Right atrium auricular region (tissue), 2 donors: Measurements from ENCODE around the gene SUCO. TPM values are rescaled to one million over a fixed set of nuclear protein-coding genes. Genes with fewer than 3 reads are reported as not detected.

ENCODE experiments used
- DNase-seq: peaks from one replicate; pipeline ENCODE4 v3.0.0-alpha.2; 2019; ENCODE audit warnings: low spot score
- H3K27ac ChIP-seq, 2 donors: fragments of 200-600 bp; sonication (generic); 1 replicate in 1 of 2; 2 replicates in 1 of 2; pipeline ENCODE4 v1.5.1; 2016 to 2019
- H3K27me3 ChIP-seq, 2 donors: fragments of 200-600 bp; sonication (generic); one replicate each; pipeline versions ENCODE4 v1.5.1 to v1.6.0; 2017 to 2019
- H3K36me3 ChIP-seq: fragments of 200-600 bp; sonication (generic); one replicate; pipeline ENCODE4 v1.5.1; 2016
- H3K4me1 ChIP-seq, 2 donors: fragments of 200-600 bp; sonication (generic); one replicate each; pipeline versions ENCODE4 v1.5.1 to v1.6.0; 2017 to 2019
- H3K4me3 ChIP-seq, 2 donors: fragments of 200-600 bp; sonication (generic); 1 replicate in 1 of 2; 2 replicates in 1 of 2; pipeline ENCODE4 v1.5.1; 2017 to 2019; ENCODE audit warnings: mild to moderate bottlenecking in 1 of 2, moderate library complexity in 1 of 2
- H3K9me3 ChIP-seq, 2 donors: fragments of 200-600 bp; sonication (generic); one replicate each; pipeline ENCODE4 v1.5.1; 2019
- CTCF ChIP-seq, 2 donors: fragments of 200-600 bp; sonication (generic); IDR thresholded peaks; one replicate each; pipeline ENCODE4 v1.5.1; 2019; ENCODE audit warnings: antibody characterized with exemption in 2 of 2
- total RNA-seq, 2 donors: library from RNA; depleted of rRNA; stranded (reverse); fragments of >200 nt; gene quantifications; one replicate each; pipeline ENCODE4 v1.1.0, GENCODE V29; 2016

The SUCO gene
- total RNA-seq, 2 donors from 2014 or later = 19.1 to 29.1 TPM

DNA sequence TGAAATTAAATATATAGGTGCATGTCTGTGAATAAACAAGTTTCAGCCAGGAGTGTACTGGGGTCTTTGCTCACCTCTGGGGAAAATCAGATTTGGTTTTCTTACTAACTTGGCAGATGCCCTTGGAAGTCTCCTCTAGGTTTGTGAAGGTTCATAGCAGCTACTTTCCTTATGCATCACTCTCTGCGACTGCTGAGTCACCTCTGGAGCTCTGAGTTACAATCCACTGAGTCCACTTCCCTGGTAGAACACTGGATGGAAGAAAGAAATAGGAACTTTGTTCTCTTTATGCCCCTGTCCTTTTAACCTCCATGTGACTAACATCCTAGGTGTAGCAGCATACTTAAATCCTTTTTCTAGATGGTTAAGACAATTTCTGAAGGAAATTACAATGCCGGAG lies 121.6 kb downstream of the SUCO start:
- Histone ChIP-seq H3K9me3 (no peaks in the 10 kb centered on the region), H3K4me3 (no peak overlapping the region), H3K4me1 (no peaks in the 10 kb centered on the region), H3K27ac (no peak overlapping the region), H3K36me3 (no peaks in the 10 kb centered on the region), H3K27me3 (no peaks in the 10 kb centered on the region)
- DNase-seq = no peak
- TF ChIP-seq CTCF (IDR thresholded peaks at IDR 0.05) = no peak

GRCh38 chr1:172656576-172656975 lies 123.6 kb downstream of the SUCO start:
- no peak for TF ChIP-seq CTCF (IDR thresholded peaks at IDR 0.05)

GRCh38 chr1:172657586-172657985 lies 124.6 kb downstream of the SUCO start:
- H3K27ac ChIP-seq = peak overlapping the region in 1 of 2 donors; percentile 41
- no peak overlapping the region for H3K4me3 ChIP-seq
- TF ChIP-seq CTCF (IDR thresholded peaks at IDR 0.05) = no peak
- DNase-seq = no peak
- H3K4me1 ChIP-seq = no peaks in the 10 kb centered on the region
- H3K27me3 ChIP-seq = no peaks in the 10 kb centered on the region
- H3K9me3 ChIP-seq = no peaks in the 10 kb centered on the region
- no peaks in the 10 kb centered on the region for H3K36me3 ChIP-seq

More at GRCh38 chr1:172656576-172656975, 123.6 kb downstream of the SUCO start:
- Histone ChIP-seq H3K9me3 (no peaks in the 10 kb centered on the region), H3K27me3 (no peaks in the 10 kb centered on the region), H3K4me1 (no peaks in the 10 kb centered on the region), H3K4me3 (no peak overlapping the region), H3K36me3 (no peaks in the 10 kb centered on the region), H3K27ac (no peak overlapping the region)
- DNase-seq = no peak

- H3K9me3 ChIP-seq = no peaks in the 10 kb centered on the region
- H3K27me3 ChIP-seq = no peaks in the 10 kb centered on the region
- DNase-seq = no peak
- TF ChIP-seq CTCF (IDR thresholded peaks at IDR 0.05) = no peak
- no peaks in the 10 kb centered on the region for H3K4me1 ChIP-seq
- no peak within 1 kb of the TSS for H3K4me3 ChIP-seq
- H3K27ac ChIP-seq = peak within 1 kb of the TSS in 1 of 2 donors; percentile 41
- no peaks in the 10 kb centered on the region for H3K36me3 ChIP-seq
These were observed 126.0 kb downstream of the SUCO start, which contains the start of gene FASLG for GRCh38 chr1:172658871-172659453. FASLG (plus strand) TSS chr1:172659103; CDS start chr1:172659202, 99 bp downstream.

DNA sequence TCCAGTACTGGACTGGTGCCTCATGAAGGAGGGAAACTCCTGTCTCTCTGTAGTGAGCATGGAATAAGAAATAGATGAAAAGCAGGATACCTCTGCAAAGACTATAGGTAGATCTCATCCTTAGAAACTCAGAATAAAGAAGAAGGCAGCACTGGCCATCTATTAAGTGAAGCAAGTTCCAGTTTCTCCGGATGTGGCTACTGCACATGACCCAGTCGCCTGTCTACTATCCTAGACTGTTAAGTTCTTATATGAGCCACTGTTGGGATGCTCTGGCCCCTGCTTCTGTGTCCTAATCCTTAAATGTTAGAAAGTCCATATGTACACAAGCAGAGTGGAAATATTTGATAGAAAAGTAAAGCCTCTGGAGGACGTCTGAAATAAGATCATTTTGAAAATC lies 128.2 kb downstream of the SUCO start:
- DNase-seq = no peak
- H3K4me1 ChIP-seq = no peaks in the 10 kb centered on the region
- H3K27ac ChIP-seq = no peak overlapping the region
- no peaks in the 10 kb centered on the region for H3K27me3 ChIP-seq
- no peaks in the 10 kb centered on the region for H3K9me3 ChIP-seq
- no peaks in the 10 kb centered on the region for H3K36me3 ChIP-seq
- H3K4me3 ChIP-seq = no peak overlapping the region
- TF ChIP-seq CTCF (IDR thresholded peaks at IDR 0.05) = no peak

Other genes with a start within 250 kb of the SUCO start
- 10 to 100 TPM in 1 of 2 donors, 1 to 10 TPM in 1; 3.3 to 18.0 TPM for gene C1orf105, start 112.5 kb upstream of the SUCO start, total RNA-seq
- 10 to 100 TPM; 14.8 to 15.8 TPM for gene PIGC, start 89.1 kb upstream of the SUCO start, total RNA-seq
- not detected for gene FASLG, start 126.0 kb downstream of the SUCO start, total RNA-seq